HuH-7 (cell line): ENCODE measurements around the gene SASH1.

ENCODE experiments used
- DNase-seq: peaks from one replicate; pipeline ENCODE4 v3.0.0; 2011; ENCODE audit warnings: low spot score

SASH1 gene

DNA sequence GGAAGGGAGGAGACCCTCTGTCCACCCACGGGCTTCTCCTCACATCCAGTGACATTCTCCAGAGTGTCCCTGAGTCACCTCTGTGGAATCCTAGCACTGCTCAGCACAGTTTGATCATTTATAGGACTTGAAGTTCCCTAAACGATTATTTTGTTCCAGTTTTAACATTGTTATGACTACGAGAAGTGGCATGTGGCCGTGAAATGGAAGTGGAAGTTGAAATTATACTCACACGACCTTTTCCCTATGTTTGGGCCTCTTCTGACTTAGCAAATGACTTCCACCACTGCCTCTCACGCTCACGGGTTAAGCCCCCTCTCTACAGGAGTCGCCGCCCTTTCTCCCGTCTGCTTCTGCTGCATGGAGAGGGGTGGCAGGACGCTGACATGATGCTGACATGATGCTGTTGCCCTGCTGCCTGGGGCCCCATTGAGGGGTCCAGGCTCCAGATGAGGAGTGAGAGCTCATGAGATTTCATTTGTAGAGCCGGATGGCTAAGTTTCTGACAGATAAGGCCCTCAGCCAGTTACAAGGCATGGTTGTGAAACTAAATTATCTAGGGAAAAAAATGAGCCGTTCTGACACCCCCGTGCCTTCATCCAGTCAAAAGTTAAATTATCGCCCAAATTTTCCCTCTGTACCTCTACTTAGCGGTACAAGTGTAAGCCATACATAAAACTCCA, 250.6 kb downstream of the SASH1 start:
- no peak for DNase-seq

DNA sequence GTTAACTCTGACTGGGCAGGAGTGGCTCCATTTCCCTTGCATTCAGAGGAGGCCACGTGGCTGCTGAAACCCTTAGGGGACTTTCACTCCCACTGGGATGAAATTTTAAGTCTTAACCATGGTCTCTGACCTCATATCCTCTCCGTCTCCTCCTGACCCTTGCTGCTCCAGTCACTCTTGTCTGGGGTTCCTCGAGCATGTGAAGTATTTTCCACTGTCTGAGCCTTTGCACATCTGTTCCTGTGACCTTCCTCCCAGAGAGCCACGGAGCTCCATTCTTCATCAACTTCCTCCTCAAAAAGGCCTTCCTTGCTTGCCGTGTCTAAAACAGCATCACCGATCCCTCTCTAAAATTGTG, 251.2 kb downstream of the SASH1 start:
- no peak for DNase-seq

DNA sequence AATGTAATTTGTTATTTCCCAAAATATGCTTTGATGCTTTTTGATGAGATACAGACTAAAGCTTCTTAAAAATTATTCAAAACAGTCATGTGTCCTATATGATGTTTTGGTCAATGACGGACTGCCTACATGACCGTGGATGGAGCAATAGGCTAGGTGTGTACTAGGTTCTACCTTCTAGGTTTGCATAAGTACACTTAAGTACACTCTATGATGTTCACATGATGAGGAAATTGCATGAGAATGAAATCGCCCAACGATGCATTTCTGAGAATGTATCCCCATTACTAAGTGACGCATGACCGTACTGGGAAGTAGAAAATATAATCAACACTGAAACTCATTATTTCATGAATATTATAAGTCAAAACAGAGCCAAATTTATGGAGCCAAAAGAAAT, 252.9 kb downstream of the SASH1 start:
- no peak for DNase-seq

DNA sequence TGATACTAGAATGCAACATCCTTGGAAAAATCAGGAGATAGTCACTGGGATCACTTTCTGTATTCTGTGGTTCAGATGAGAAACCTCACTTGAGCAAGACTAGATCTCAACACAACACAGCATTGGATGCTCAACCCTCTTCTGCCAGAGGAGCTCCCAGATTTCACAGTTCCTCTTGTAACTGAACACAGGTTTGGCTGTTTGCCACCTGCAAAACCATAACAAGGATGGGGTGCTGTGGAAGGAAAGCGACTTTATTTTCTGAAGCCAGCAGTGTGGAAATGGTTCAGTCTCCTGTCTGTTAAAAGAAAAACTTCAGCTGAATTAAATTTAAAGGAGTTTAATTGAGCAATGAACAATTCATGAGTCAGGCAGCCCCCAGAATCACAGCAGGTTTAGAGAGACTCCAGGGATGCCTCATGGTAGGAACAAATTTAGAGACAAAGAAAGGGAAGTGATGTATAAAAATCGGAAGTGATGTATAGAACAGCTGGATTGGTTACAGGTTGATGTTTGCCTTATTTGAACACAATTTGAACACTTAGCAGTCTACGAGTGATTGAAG, 254.3 kb downstream of the SASH1 start:
- no peak for DNase-seq

DNA sequence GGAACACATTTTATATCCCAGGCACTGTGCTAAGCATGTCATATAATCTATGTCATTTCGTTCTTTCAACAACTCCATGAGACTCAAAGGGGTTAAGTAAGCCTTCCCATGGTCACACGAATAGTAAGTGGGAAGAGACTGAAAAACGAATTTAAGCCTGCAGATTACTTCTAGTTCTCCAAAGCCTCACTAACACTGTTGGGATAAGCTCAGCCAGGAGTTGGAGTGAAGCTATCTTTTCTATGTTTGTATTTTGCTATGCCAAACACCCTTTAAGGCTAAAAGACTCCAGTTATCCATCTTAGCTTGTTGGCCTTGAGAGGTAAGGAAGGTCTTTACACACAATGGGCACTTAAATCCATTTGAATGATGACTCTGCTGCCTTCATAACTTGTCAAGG, 256.1 kb downstream of the SASH1 start:
- DNase-seq: no peak

DNA sequence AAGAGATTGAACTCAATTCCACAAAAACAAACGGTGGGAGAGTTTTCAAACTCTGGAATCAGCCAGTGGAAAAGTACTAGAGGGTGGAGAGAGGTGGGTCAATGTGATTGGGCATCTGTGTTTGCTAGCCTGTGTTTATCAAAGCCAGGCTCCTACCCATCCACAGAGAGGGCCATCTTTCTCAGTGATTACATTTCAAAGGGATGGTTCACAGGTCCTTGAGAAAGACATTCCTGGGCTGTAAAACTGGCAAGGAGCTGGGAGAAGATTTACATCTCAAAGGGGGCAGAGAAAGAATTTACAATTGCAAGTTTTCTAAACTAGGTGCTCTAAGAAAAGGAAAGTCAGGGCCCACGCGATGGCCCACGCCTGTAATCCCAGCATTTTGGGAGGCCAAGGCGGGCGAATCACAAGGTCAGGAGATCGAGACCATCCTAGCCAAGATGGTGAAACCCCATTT, 257.4 kb downstream of the SASH1 start:
- peak; percentile 53 for DNase-seq
